GM12878 (cell line): ENCODE results near the gene OR2A5. TPM values are rescaled to one million over a fixed set of nuclear protein-coding genes. Genes with fewer than 3 reads are reported as not detected.

ENCODE experiments used
- ATAC-seq: fragments of 200-7000 bp; cut with Tn5 transposase; 3 replicates; pipeline ENCODE4 v1.9.1; 2020; ENCODE audit warnings: mild to moderate bottlenecking, moderate library complexity
- BruUV-seq: library from RNA; stranded (reverse); fragments of 400-500 nt; replicated peaks from 2 replicates; lab custom pipeline; 2021; lab: Mats Ljungman, UMichigan
- CTCF ChIA-PET: fragments of 300-600 bp; sonication (Branson Sonifier 250); formaldehyde crosslinking; extraction: SDS; loops from one replicate; lab custom pipeline; 2021; ENCODE audit warnings: inconsistent platforms; lab: Yijun Ruan, JAX
- POLR2A ChIA-PET: fragments of 350-600 bp; formaldehyde crosslinking; extraction: SDS; loops from one replicate; lab custom pipeline; 2021; ENCODE audit warnings: inconsistent platforms; lab: Charles Lee
- RAD21 ChIA-PET: fragments of 300-600 bp; sonication (Branson Sonifier 250); formaldehyde crosslinking; loops from one replicate; lab custom pipeline; 2023; ENCODE audit warnings: antibody characterized with exemption; ENCODE audit not compliant: unreplicated experiment; lab: Charles Lee
- SMC1A ChIA-PET: fragments of 300-600 bp; sonication (Branson Sonifier 250); formaldehyde crosslinking; loops from one replicate; lab custom pipeline; 2023; ENCODE audit not compliant: unreplicated experiment, uncharacterized antibody; lab: Charles Lee
- DNase-seq: peaks from one replicate; pipeline ENCODE4 v3.0.0-alpha.2; 2011; ENCODE audit warnings: low read depth, low spot score
- FAIRE-seq: peaks from 3 replicates; lab custom pipeline; 2011; peaks lifted over from hg19 to GRCh38; lab: Jason Lieb, UNC
- H2AFZ ChIP-seq: 2 replicates; pipeline ENCODE4 v1.6.0; 2011; ENCODE audit warnings: low read depth, low read length, control low read depth; ENCODE audit not compliant: control insufficient read depth
- H3K27ac ChIP-seq: 2 replicates; pipeline ENCODE4 v1.5.1; 2011; ENCODE audit warnings: control low read depth; ENCODE audit not compliant: control insufficient read depth, insufficient read depth
- H3K27me3 ChIP-seq, 2 experiments: replicated peaks in 1 of 2; 2 replicates each; pipeline versions ENCODE4 v1.6.0 to v1.6.1; 2011; ENCODE audit warnings: low read length in 1 of 2; ENCODE audit not compliant: control insufficient read depth in 2 of 2, insufficient read depth in 2 of 2
- H3K36me3 ChIP-seq, 2 experiments: 2 replicates each; pipeline ENCODE4 v1.5.1; 2011; ENCODE audit warnings: low read length in 1 of 2; ENCODE audit not compliant: control insufficient read depth in 2 of 2, insufficient read depth in 2 of 2
- H3K4me1 ChIP-seq: 2 replicates; pipeline ENCODE4 v1.6.1; 2011; ENCODE audit warnings: mild to moderate bottlenecking, low read length, moderate library complexity, mixed read lengths; ENCODE audit not compliant: control insufficient read depth, insufficient read depth
- H3K4me2 ChIP-seq: 2 replicates; pipeline ENCODE4 v1.6.0; 2011; ENCODE audit warnings: control low read depth; ENCODE audit not compliant: control insufficient read depth, insufficient read depth
- H3K4me3 ChIP-seq: fragments of 200-600 bp; sonication (generic); 2 replicates; pipeline ENCODE4 v1.5.1; 2016
- H3K79me2 ChIP-seq: 2 replicates; pipeline ENCODE4 v1.6.0; 2011; ENCODE audit warnings: low read length; ENCODE audit not compliant: control insufficient read depth, insufficient read depth
- H3K9ac ChIP-seq: 2 replicates; pipeline ENCODE4 v1.8.0; 2011; ENCODE audit warnings: low read length, control low read depth, mixed read lengths; ENCODE audit not compliant: control insufficient read depth, insufficient read depth
- H3K9me3 ChIP-seq: replicated peaks from 3 replicates; pipeline ENCODE4 v1.5.1; 2011; ENCODE audit warnings: mild to moderate bottlenecking, low read length; ENCODE audit not compliant: control insufficient read depth, insufficient read depth
- H4K20me1 ChIP-seq: 2 replicates; pipeline ENCODE4 v1.6.0; 2011; ENCODE audit not compliant: control insufficient read depth, insufficient read depth
- IRF5 ChIP-seq: fragments of 450-650 bp; IDR thresholded peaks from 2 replicates; pipeline ENCODE4 v1.6.1; 2017; ENCODE audit warnings: borderline replicate concordance
- NFYB ChIP-seq: IDR thresholded peaks from 2 replicates; pipeline ENCODE4 v1.6.1; 2011; ENCODE audit warnings: low read depth, mild to moderate bottlenecking, low read length, improper control_type of control experiment, moderate library complexity; ENCODE audit not compliant: insufficient read depth
- SIN3A ChIP-seq: IDR thresholded peaks from 2 replicates; pipeline ENCODE4 v1.6.1; 2012; ENCODE audit warnings: low read depth, low read length, improper control_type of control experiment
- STAT1 ChIP-seq: fragments of 450-650 bp; conservative IDR thresholded peaks from 2 replicates; pipeline ENCODE4 v1.6.1; 2014; ENCODE audit warnings: antibody characterized with exemption, mild to moderate bottlenecking
- STAT3 ChIP-seq: IDR thresholded peaks from 2 replicates; pipeline ENCODE4 v1.6.1; 2011; ENCODE audit warnings: low read depth, low read length, improper control_type of control experiment
- SUZ12 ChIP-seq: fragments of 200-600 bp; sonication (generic); IDR thresholded peaks from one replicate; pipeline ENCODE4 v1.6.1; 2018; ENCODE audit warnings: antibody characterized with exemption, mild to moderate bottlenecking; ENCODE audit not compliant: unreplicated experiment
- TARDBP ChIP-seq: IDR thresholded peaks from 2 replicates; pipeline ENCODE4 v1.6.1; 2016; ENCODE audit warnings: borderline replicate concordance
- TBL1XR1 ChIP-seq: IDR thresholded peaks from 2 replicates; pipeline ENCODE4 v1.6.1; 2012; ENCODE audit warnings: low read depth, low read length, improper control_type of control experiment
- WGBS: methylation state at CpG from one replicate; pipeline ENCODE4 v1.1.6; 2016; ENCODE audit warnings: low lambda C conversion rate; ENCODE audit not compliant: insufficient replicate concordance, insufficient coverage; ENCODE audit errors: missing lambda C conversion rate; 5-methylcytosine and 5-hydroxymethylcytosine counted together
- in situ Hi-C: fragments of 300-500 bp; cut with MboI; formaldehyde crosslinking; loops from 9 replicates; pipeline ENCODE4 v1.14.3; 2018; ENCODE audit warnings: mixed read lengths
- intact Hi-C: fragments of 100-400 bp; cut with micrococcal nuclease; formaldehyde crosslinking; loops from one replicate; pipeline ENCODE4 v1.14.2; 2022; ENCODE audit not compliant: unreplicated experiment
- polyA plus RNA-seq, 11 experiments: library from polyadenylated mRNA; depleted of rRNA in 4 of 11; unstranded in 6 of 11; stranded (reverse) in 5 of 11; fragments of >200 nt; fragmentation: Nextera tagmentation in 4 of 11; fragmentation: Illumina TruSeq in 1 of 11; extraction: Ambion mirVana in 4 of 11; extraction: Trizol in 1 of 11; gene quantifications; 1 replicate in 1 of 11; 2 replicates in 10 of 11; pipeline versions ENCODE4 v1.2.1 to v1.2.3, GENCODE V29; 2011 to 2016; ENCODE audit warnings: inconsistent platforms in 2 of 11, missing spikeins in 2 of 11, low read depth in 1 of 11
- total RNA-seq, 4 experiments: library from RNA; depleted of rRNA in 3 of 4; stranded (reverse); fragments of >200 nt in 3 of 4; fragmentation: Illumina TruSeq in 1 of 4; extraction: Trizol in 1 of 4; gene quantifications; 2 replicates each; pipeline versions ENCODE4 v1.2.1 to v1.2.3, GENCODE V29; 2013 to 2021

The OR2A5 gene
- total and polyA plus RNA-seq, 10 of the 15 experiments (the other 5 are each of a cell fraction or from before 2014, with no cell fraction given), result 0.19 TPM; not detected in 9

GRCh38 chr7:144006692-144007042 is 42.1 kb upstream of the OR2A5 start:
- Histone ChIP-seq H4K20me1 (no peaks in the 10 kb centered on the region), H2AFZ (no peak overlapping the region), H3K9ac (no peak overlapping the region), H3K36me3 (no peaks in the 10 kb centered on the region), H3K79me2 (no peaks in the 10 kb centered on the region), H3K4me3 (no peak overlapping the region), H3K4me2 (no peak overlapping the region), H3K27ac (no peak overlapping the region), H3K9me3 (no peaks in the 10 kb centered on the region; the same call in 1 of the 3 replicates), H3K4me1 (no peaks in the 10 kb centered on the region), H3K27me3 (no peaks in the 10 kb centered on the region)
- no TSS peak for BruUV-seq
- intact Hi-C loops (no loop called here), in situ Hi-C loops (no loop called here)
- WGBS, result 4% methylated on average over 1 of the region's 1 CpG
- DNase-seq (no peak), FAIRE-seq (no peak), ATAC-seq (no peak)
- ChIA-PET RAD21 (no interaction called here), SMC1A (no interaction called here), POLR2A (no interaction called here), CTCF (interaction anchor here (0.8 to 1.0 kb wide), 2 partner anchors 14 to 41 kb away, joined by 3 read pairs; no protein-coding TSS in a partner anchor)
- TF ChIP-seq IRF5, result no peak
- TF ChIP-seq TARDBP, result no peak
- TF ChIP-seq STAT3, result no peak
- no peak for TF ChIP-seq SIN3A
- TF ChIP-seq NFYB, result no peak
- no peak for TF ChIP-seq SUZ12
- no peak for TF ChIP-seq STAT1
- TF ChIP-seq TBL1XR1, result no peak
